BJ (cell line): ENCODE data around the gene DNM3. TPM values are rescaled to one million over a fixed set of nuclear protein-coding genes. Genes with fewer than 3 reads are reported as not detected.

ENCODE experiments used
- CTCF ChIA-PET: fragments of 350-600 bp; formaldehyde crosslinking; extraction: SDS; loops from one replicate; lab custom pipeline; 2021; ENCODE audit warnings: antibody characterized with exemption, inconsistent platforms; lab: Yijun Ruan, JAX
- POLR2A ChIA-PET: fragments of 300-600 bp; sonication (Branson Sonifier 250); formaldehyde crosslinking; extraction: SDS; loops from one replicate; lab custom pipeline; 2021; ENCODE audit warnings: antibody characterized with exemption; lab: Charles Lee
- DNase-seq: peaks from one replicate; pipeline ENCODE4 v3.0.0-alpha.2; 2011; ENCODE audit warnings: low read depth
- H3K27me3 ChIP-seq: 2 replicates; pipeline ENCODE4 v1.6.0; 2011; ENCODE audit warnings: low read length; ENCODE audit not compliant: control insufficient read depth, insufficient read depth
- H3K36me3 ChIP-seq: 2 replicates; pipeline ENCODE4 v1.5.1; 2011; ENCODE audit warnings: low read length; ENCODE audit not compliant: control insufficient read depth, insufficient read depth
- H3K4me3 ChIP-seq: 2 replicates; pipeline ENCODE4 v1.5.1; 2011; ENCODE audit warnings: low read depth, mild to moderate bottlenecking, control low read depth, low read length
- polyA plus RNA-seq: library from polyadenylated mRNA; depleted of rRNA; stranded (reverse); fragments of >200 nt; gene quantifications from 2 replicates; pipeline ENCODE4 v1.2.3, GENCODE V29; 2011
- TF ChIP-seq, protein P1 (sequence below): IDR thresholded peaks from 2 replicates; pipeline ENCODE4 v1.5.1; 2011; ENCODE audit warnings: low read depth, mild to moderate bottlenecking, control low read depth, inconsistent platforms, low read length, moderate library complexity; ENCODE audit not compliant: insufficient read depth

Gene DNM3
- polyA plus RNA-seq, 1 experiment, result 0.26 TPM

GRCh38 chr1:172341697-172342096, 500.4 kb downstream of the DNM3 start:
- POLR2A ChIA-PET, result no interaction called here
- Histone ChIP-seq H3K27me3 (no peaks in the 10 kb centered on the region), H3K4me3 (no peak overlapping the region), H3K36me3 (no peaks in the 10 kb centered on the region)
- TF ChIP-seq, protein P1, sequence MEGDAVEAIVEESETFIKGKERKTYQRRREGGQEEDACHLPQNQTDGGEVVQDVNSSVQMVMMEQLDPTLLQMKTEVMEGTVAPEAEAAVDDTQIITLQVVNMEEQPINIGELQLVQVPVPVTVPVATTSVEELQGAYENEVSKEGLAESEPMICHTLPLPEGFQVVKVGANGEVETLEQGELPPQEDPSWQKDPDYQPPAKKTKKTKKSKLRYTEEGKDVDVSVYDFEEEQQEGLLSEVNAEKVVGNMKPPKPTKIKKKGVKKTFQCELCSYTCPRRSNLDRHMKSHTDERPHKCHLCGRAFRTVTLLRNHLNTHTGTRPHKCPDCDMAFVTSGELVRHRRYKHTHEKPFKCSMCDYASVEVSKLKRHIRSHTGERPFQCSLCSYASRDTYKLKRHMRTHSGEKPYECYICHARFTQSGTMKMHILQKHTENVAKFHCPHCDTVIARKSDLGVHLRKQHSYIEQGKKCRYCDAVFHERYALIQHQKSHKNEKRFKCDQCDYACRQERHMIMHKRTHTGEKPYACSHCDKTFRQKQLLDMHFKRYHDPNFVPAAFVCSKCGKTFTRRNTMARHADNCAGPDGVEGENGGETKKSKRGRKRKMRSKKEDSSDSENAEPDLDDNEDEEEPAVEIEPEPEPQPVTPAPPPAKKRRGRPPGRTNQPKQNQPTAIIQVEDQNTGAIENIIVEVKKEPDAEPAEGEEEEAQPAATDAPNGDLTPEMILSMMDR, result no peak
- CTCF ChIA-PET, result no interaction called here
- DNase-seq, result no peak

- ChIA-PET POLR2A (interaction anchor here (0.6 to 1.5 kb wide), 5 partner anchors 16 to 276 kb away, joined by 3 to 10 read pairs (median 4); no protein-coding TSS in a partner anchor), CTCF (interaction anchor here (1.0 to 1.7 kb wide), 4 partner anchors 9 to 200 kb away, joined by 3 to 5 read pairs (median 4); no protein-coding TSS in a partner anchor)
- TF ChIP-seq, protein P1, result no peak
- H3K4me3 ChIP-seq, result no peak overlapping the region
- no peak for DNase-seq
- no peaks in the 10 kb centered on the region for H3K36me3 ChIP-seq
- H3K27me3 ChIP-seq, result no peaks in the 10 kb centered on the region
Measured at GRCh38 chr1:172342584-172343239, 501.4 kb downstream of the DNM3 start.

- Histone ChIP-seq H3K4me3 (peak overlapping the region; percentile 16; the same call in 1 of the 2 replicates), H3K27me3 (no peaks in the 10 kb centered on the region), H3K36me3 (no peaks in the 10 kb centered on the region)
- CTCF ChIA-PET, result interaction anchor here (0.6 to 1.7 kb wide), 5 partner anchors 8 to 201 kb away, joined by 3 to 5 read pairs (median 4); no protein-coding TSS in a partner anchor
- DNase-seq, result peak; percentile 91
- POLR2A ChIA-PET, result interaction anchor here (0.6 to 1.5 kb wide), 4 partner anchors 16 to 277 kb away, joined by 3 to 10 read pairs (median 4); no protein-coding TSS in a partner anchor
- TF ChIP-seq, protein P1, result no peak
Measured at GRCh38 chr1:172343240-172344160, 502.2 kb downstream of the DNM3 start.

DNA sequence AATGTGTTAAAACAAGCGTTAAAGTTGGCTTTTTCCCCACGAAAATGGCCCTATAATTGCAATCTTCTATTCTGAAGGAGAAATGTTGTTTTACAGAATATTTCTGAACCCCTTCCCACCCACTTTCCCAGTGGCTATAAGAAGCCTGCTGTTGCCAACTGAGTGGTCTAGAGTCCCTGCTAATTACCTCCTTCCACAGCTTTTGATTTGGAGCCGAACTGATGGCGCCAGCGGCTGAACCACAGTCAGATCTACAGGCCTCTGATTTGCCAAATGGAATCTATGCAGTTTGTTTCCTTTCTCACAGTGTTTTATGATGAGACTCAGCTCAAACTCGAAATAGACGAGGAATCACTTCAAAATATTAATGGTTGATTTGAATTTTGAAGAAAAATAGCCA, 503.1 kb downstream of the DNM3 start:
- POLR2A ChIA-PET, result no interaction called here
- Histone ChIP-seq H3K36me3 (no peaks in the 10 kb centered on the region), H3K4me3 (no peak overlapping the region), H3K27me3 (no peaks in the 10 kb centered on the region)
- DNase-seq, result no peak
- CTCF ChIA-PET, result interaction anchor here (0.6 to 1.7 kb wide), 3 partner anchors 14 to 160 kb away, joined by 4 read pairs; no protein-coding TSS in a partner anchor
- TF ChIP-seq, protein P1, result no peak

- Histone ChIP-seq H3K4me3 (no peak overlapping the region), H3K27me3 (no peaks in the 10 kb centered on the region), H3K36me3 (no peaks in the 10 kb centered on the region)
- TF ChIP-seq, protein P1, result no peak
- POLR2A ChIA-PET, result no interaction called here
- no peak for DNase-seq
- CTCF ChIA-PET, result interaction anchor here (0.8 kb wide), 1 partner anchor 8 kb away, joined by 3 read pairs; no protein-coding TSS in a partner anchor
Measured at GRCh38 chr1:172345077-172345476, 503.8 kb downstream of the DNM3 start.
